ENCODE results near the gene TMEM190. TPM values are rescaled to one million over a fixed set of nuclear protein-coding genes. Genes with fewer than 3 reads are reported as not detected.

TMEM190 gene
- total and polyA plus RNA-seq, 9 of the 15 experiments (the other 6 are each of a cell fraction or from before 2014, with no cell fraction given): not detected

DNA sequence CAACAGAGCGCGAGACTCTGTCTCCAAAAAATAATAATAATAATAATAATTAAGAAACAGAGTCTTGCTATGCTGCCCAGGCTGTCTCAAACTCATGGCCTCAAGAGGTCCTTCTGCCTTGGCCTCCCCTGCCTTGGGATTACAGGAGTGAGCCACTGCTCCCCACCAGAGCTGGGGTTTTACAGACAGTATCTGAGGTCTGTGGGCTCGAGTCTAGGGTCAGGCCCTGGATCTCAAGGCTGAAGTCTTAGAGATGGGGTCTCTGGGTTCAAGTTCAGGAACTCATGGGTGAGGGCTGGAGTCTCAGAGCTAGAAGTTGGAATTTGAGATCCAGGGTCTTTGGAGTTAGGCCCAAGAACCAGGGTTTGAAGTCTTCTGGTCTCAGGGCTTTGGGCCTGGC is 9.8 kb upstream of the TMEM190 start:
- TF ChIP-seq ZNF436 (CRISPR knock-in tag; IDR thresholded peaks at IDR 0.05) (no peak), MTA1 (IDR thresholded peaks at IDR 0.05; ENCODE audit: borderline replicate concordance) (no peak), NR2C2 (CRISPR knock-in tag; IDR thresholded peaks at IDR 0.05) (no peak), NR2C2 (tag; IDR thresholded peaks at IDR 0.05) (no peak), NCOR1 (IDR thresholded peaks at IDR 0.05) (no peak), ZBTB1 (CRISPR knock-in tag; IDR thresholded peaks at IDR 0.05; ENCODE audit: borderline replicate concordance, low read depth) (no peak), MTF1 (CRISPR knock-in tag; IDR thresholded peaks at IDR 0.05; ENCODE audit: borderline replicate concordance) (no peak), MCM2 (IDR thresholded peaks at IDR 0.05; ENCODE audit: low read depth) (no peak), DACH1 (IDR thresholded peaks at IDR 0.05; ENCODE audit: partially characterized antibody) (no peak), EP300 (IDR thresholded peaks at IDR 0.05; ENCODE audit: low read length) (no peak)
- TF ChIP-seq, protein P1, sequence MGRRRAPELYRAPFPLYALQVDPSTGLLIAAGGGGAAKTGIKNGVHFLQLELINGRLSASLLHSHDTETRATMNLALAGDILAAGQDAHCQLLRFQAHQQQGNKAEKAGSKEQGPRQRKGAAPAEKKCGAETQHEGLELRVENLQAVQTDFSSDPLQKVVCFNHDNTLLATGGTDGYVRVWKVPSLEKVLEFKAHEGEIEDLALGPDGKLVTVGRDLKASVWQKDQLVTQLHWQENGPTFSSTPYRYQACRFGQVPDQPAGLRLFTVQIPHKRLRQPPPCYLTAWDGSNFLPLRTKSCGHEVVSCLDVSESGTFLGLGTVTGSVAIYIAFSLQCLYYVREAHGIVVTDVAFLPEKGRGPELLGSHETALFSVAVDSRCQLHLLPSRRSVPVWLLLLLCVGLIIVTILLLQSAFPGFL (CRISPR knock-in tag; IDR thresholded peaks at IDR 0.05): no peak
- TF ChIP-seq, protein P2, sequence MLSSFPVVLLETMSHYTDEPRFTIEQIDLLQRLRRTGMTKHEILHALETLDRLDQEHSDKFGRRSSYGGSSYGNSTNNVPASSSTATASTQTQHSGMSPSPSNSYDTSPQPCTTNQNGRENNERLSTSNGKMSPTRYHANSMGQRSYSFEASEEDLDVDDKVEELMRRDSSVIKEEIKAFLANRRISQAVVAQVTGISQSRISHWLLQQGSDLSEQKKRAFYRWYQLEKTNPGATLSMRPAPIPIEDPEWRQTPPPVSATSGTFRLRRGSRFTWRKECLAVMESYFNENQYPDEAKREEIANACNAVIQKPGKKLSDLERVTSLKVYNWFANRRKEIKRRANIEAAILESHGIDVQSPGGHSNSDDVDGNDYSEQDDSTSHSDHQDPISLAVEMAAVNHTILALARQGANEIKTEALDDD (IDR thresholded peaks at IDR 0.05): no peak
- H4K20me1 ChIP-seq (replicated peaks; ENCODE audit: control insufficient read depth, insufficient read depth, low read length): 0 out of 2 replicates have a peak, but pooled peaks cover 3% of the 10 kb centered on the region
- intact Hi-C loops (cut with micrococcal nuclease) (no loop called here), in situ Hi-C loops (cut with MboI) (no loop called here)
- DNase-seq (ENCODE audit: extremely low read depth in 1 of 4, low spot score in 3 of 4) (no peak), ATAC-seq (no peak), FAIRE-seq (no peak)
- no peaks in the 10 kb centered on the region for H3K9me1 ChIP-seq (ENCODE audit: control insufficient read depth, insufficient read depth, low read length)
- POLR2A ChIA-PET: interaction anchor here (0.7 to 1.3 kb wide), 3 partner anchors 11 to 21 kb away, joined by 3 to 5 read pairs (median 4); no protein-coding TSS in a partner anchor
- no peak overlapping the region; a peak in 1 of 4 replicates for H3K9ac ChIP-seq (ENCODE audit: insufficient read depth in 1 of 2, low read depth in 2 of 2, low read length in 2 of 2)
- CTCF ChIA-PET (ENCODE audit: low intra/inter-chr PET ratio): no interaction called here
- H3K4me1 ChIP-seq (replicated peaks in 1 of 2; ENCODE audit: control insufficient read depth in 2 of 2, insufficient read depth in 2 of 2, low read length in 2 of 2): peaks cover 0 to 53% of the 10 kb centered on the region in 2 experiments; a peak in 3 of 5 replicates
- H3K4me3 ChIP-seq: no peak overlapping the region
- H3K36me3 ChIP-seq (ENCODE audit: control insufficient read depth, insufficient read depth, low read length): no peaks in the 10 kb centered on the region
- no peak overlapping the region for H3K4me2 ChIP-seq (ENCODE audit: insufficient read depth, low read length)
- no peaks in the 10 kb centered on the region for H3K9me3 ChIP-seq (replicated peaks; ENCODE audit: control insufficient read depth, insufficient read depth, low read depth, low read length)
- WGBS (ENCODE audit: insufficient coverage, low coverage, missing lambda C conversion rate): 73% methylated on average over 3 of the region's 3 CpGs
- H3K27ac ChIP-seq (ENCODE audit: extremely low read depth, low read depth, low read length): no peak overlapping the region
- H3K27me3 ChIP-seq (ENCODE audit: control insufficient read depth in 2 of 2, insufficient read depth in 2 of 2, low read length in 2 of 2): peaks cover 11% of the 10 kb centered on the region in 2 experiments; a peak in 3 of 5 replicates
- H2AFZ ChIP-seq (ENCODE audit: low read depth, low read length): no peak overlapping the region
- no peaks in the 10 kb centered on the region for H3K79me2 ChIP-seq (ENCODE audit: control insufficient read depth, insufficient read depth, low read length)
- BruUV-seq (replicated peaks): no TSS peak

Data from K562 (cell line).